ENCODE data around the gene SEMA4D. TPM values are rescaled to one million over a fixed set of nuclear protein-coding genes. Genes with fewer than 3 reads are reported as not detected.

SEMA4D gene
- polyA plus RNA-seq, 1 experiment, result 0.50 TPM

- ChIA-PET CTCF (interaction anchor here (1.4 kb wide), 1 partner anchor 16 kb away, joined by 9 read pairs; no protein-coding TSS in a partner anchor), POLR2A (no interaction called here)
- no peak for TF ChIP-seq CTCF (IDR thresholded peaks at IDR 0.05; ENCODE audit: insufficient read depth, low read depth, low read length)
- H3K4me3 ChIP-seq (ENCODE audit: low read depth, low read length), result no peak overlapping the region
- no peaks in the 10 kb centered on the region for H3K36me3 ChIP-seq (ENCODE audit: control insufficient read depth, insufficient read depth, low read length)
- H3K27me3 ChIP-seq (ENCODE audit: control insufficient read depth, insufficient read depth, low read length), result no peaks in the 10 kb centered on the region; the same call in 1 of the 2 replicates
- DNase-seq (ENCODE audit: low read depth), result no peak
Measured at GRCh38 chr9:89532944-89533343, 35.0 kb upstream of the SEMA4D start.

GRCh38 chr9:89532478-89532877, 34.6 kb upstream of the SEMA4D start:
- no peak overlapping the region for H3K4me3 ChIP-seq (ENCODE audit: low read depth, low read length)
- DNase-seq (ENCODE audit: low read depth), result no peak
- POLR2A ChIA-PET, result no interaction called here
- CTCF ChIA-PET, result interaction anchor here (0.8 kb wide), 1 partner anchor 14 kb away, joined by 3 read pairs; no protein-coding TSS in a partner anchor
- no peaks in the 10 kb centered on the region for H3K36me3 ChIP-seq (ENCODE audit: control insufficient read depth, insufficient read depth, low read length)
- TF ChIP-seq CTCF (IDR thresholded peaks at IDR 0.05; ENCODE audit: insufficient read depth, low read depth, low read length), result no peak
- no peaks in the 10 kb centered on the region; the same call in 1 of the 2 replicates for H3K27me3 ChIP-seq (ENCODE audit: control insufficient read depth, insufficient read depth, low read length)

GRCh38 chr9:89531766-89532165, 33.9 kb upstream of the SEMA4D start:
- DNase-seq (ENCODE audit: low read depth), result no peak
- Histone ChIP-seq H3K27me3 (ENCODE audit: control insufficient read depth, insufficient read depth, low read length) (no peaks in the 10 kb centered on the region; the same call in 1 of the 2 replicates), H3K36me3 (ENCODE audit: control insufficient read depth, insufficient read depth, low read length) (no peaks in the 10 kb centered on the region), H3K4me3 (ENCODE audit: low read depth, low read length) (no peak overlapping the region)
- ChIA-PET POLR2A (no interaction called here), CTCF (interaction anchor here (0.8 kb wide), 1 partner anchor 13 kb away, joined by 3 read pairs; no protein-coding TSS in a partner anchor)
- TF ChIP-seq CTCF (IDR thresholded peaks at IDR 0.05; ENCODE audit: insufficient read depth, low read depth, low read length), result no peak

- Histone ChIP-seq H3K27me3 (ENCODE audit: control insufficient read depth, insufficient read depth, low read length) (no peaks in the 10 kb centered on the region; the same call in 1 of the 2 replicates), H3K4me3 (ENCODE audit: low read depth, low read length) (no peak overlapping the region), H3K36me3 (ENCODE audit: control insufficient read depth, insufficient read depth, low read length) (no peaks in the 10 kb centered on the region)
- TF ChIP-seq CTCF (IDR thresholded peaks at IDR 0.05; ENCODE audit: insufficient read depth, low read depth, low read length), result no peak
- CTCF ChIA-PET, result interaction anchor here (0.5 to 2.4 kb wide), 3 partner anchors 12 to 1579 kb away, joined by 3 to 11 read pairs (median 3); no protein-coding TSS in a partner anchor
- POLR2A ChIA-PET, result no interaction called here
- DNase-seq (ENCODE audit: low read depth), result no peak
Measured at GRCh38 chr9:89530726-89531125, 32.8 kb upstream of the SEMA4D start.

GRCh38 chr9:89529243-89530035, 31.5 kb upstream of the SEMA4D start:
- ChIA-PET CTCF (interaction anchor here (2.4 kb wide), 1 partner anchor 19 kb away, joined by 11 read pairs; no protein-coding TSS in a partner anchor), POLR2A (no interaction called here)
- DNase-seq (ENCODE audit: low read depth), result no peak
- Histone ChIP-seq H3K36me3 (ENCODE audit: control insufficient read depth, insufficient read depth, low read length) (no peaks in the 10 kb centered on the region), H3K4me3 (ENCODE audit: low read depth, low read length) (no peak overlapping the region), H3K27me3 (ENCODE audit: control insufficient read depth, insufficient read depth, low read length) (no peaks in the 10 kb centered on the region; the same call in 1 of the 2 replicates)
- TF ChIP-seq CTCF (IDR thresholded peaks at IDR 0.05; ENCODE audit: insufficient read depth, low read depth, low read length), result no peak

Measured in BJ (cell line).